HG03354 (cell line): ENCODE results near the gene OGFR.
"Not testable (repeated sequence)": the region's sequence is repeated elsewhere in the genome, so short reads cannot be mapped to it uniquely, and the experiment has no call there.

Source experiments
- ATAC-seq: cut with Tn5 transposase; IDR thresholded peaks from one replicate; pipeline ENCODE4 v1.9.1; 2021; ENCODE audit warnings: mild to moderate bottlenecking; ENCODE audit not compliant: unreplicated experiment, poor library complexity, severe bottlenecking

OGFR gene

DNA sequence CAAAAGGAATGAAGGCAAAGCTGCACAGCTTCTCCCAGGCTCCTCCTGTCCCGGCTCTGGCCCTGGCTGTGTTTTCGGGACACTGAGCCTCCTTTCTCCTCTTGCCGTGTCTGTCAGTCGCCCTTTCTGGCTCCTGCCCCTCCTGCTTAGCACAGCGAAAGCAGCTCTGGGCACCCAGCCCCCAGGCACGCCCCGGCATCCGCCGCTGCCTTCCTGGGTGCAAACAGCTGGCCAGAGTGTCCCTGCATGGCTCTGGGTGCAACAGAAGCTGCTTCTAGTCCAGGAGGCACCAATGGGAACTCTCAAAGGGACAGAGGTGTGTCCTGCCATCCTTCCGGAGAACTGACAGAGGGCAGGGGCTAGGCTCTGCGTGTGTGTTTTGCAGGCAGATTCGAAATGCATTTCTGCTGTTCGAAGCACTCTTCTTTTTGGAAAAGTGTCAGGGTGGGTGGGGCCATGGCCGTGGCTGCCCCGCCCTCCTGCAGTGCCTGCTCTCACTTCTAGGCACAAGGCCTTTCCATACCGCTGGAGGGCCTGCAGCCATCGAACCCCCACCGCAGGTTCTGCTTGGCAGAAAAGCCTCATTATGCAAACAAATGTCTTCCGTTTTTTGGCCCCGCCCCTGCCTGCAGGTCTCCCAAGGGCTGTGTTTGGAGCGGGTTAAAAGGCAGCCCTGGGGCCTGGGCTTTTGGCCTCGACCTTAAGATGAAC lies 27.7 kb downstream of the OGFR start:
- ATAC-seq = no peak

DNA sequence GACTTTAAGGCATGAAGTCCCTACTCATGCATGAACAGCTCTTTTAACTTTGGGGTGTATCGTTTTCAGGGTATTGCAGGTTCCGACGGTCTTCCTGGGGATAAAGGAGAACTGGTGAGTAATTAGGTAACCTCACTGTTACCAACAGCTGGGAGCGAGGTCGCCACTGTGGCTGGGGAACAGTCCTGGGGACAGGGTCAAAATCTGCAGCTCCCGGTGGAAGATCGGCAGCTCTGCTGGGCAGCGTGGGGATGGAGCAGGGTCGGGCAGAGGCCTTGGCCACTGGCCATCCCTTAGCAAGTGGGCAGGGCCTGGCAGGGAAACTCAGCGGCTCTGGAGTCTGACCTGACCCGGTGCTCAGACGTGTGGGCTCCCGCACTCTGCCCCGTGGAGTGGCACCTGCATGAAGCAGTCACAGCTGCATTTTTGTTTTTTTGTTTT lies 28.3 kb downstream of the OGFR start:
- ATAC-seq = no peak

DNA sequence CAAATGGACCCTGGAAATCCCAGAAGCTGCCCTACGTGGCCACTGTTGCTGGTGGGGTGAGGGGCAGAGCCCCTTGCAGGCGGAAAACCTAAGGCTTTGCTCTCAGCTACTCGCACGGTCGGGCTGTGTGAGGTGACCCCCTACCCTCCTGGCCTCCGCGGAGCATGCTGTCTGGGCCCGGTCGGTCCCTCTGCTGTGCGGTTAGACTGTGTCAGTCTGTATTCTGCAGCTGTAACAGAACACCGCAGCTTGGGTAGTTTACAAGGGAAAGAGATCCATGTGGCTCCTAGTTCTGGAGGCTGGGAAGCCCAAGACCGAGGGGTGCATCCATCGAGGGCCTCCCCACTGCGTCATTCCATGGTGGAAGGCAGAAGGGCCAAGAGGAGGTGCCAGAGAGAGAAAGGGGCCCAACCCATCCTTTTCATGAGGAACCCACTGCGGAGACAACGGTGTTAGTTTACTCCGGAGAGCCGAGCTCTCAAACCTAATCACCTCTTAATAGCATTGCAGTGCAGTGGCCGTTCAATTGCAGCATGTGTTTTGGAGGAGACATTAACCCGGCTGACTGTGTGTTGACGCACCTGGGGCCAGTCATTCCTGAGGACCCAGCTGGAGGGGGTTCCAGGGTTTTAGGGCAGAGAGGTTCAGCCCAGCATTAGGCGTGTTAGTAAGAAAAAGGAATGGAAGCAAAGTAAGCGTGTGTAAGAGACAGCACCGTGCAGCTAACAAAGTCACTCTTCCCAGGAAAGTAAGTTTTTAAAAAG lies 30.5 kb downstream of the OGFR start:
- ATAC-seq = no peak

- no peak for ATAC-seq
These were observed 31.6 kb downstream of the OGFR start for GRCh38 chr20:62835931-62836861.

DNA sequence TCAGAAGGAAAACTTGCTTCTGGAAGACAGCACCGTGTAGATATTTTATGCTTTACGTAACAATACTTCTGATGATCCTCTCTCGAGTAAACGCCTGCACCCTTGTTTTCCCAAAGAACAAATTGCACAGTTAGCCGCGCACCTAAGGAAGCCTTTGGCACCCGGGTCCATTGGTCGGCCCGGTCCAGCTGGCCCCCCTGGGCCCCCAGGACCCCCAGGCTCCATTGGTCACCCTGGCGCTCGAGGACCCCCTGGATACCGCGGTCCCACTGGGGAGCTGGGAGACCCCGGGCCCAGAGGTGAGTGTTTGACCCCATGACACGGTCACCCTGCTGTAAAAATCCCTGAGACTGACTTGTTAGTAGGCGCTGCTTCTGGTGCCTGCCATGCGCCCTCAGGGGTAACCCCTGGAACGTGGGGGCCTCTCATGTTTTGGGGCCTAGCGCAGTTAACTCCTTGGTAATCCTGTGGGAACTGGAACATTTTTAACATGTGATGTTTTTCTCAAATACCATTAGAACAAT lies 32.4 kb downstream of the OGFR start:
- no peak for ATAC-seq

GRCh38 chr20:62837790-62838127 lies 33.1 kb downstream of the OGFR start:
- ATAC-seq = peak; percentile 24

GRCh38 chr20:62838128-62838891 lies 33.7 kb downstream of the OGFR start:
- peak; percentile 77 for ATAC-seq

DNA sequence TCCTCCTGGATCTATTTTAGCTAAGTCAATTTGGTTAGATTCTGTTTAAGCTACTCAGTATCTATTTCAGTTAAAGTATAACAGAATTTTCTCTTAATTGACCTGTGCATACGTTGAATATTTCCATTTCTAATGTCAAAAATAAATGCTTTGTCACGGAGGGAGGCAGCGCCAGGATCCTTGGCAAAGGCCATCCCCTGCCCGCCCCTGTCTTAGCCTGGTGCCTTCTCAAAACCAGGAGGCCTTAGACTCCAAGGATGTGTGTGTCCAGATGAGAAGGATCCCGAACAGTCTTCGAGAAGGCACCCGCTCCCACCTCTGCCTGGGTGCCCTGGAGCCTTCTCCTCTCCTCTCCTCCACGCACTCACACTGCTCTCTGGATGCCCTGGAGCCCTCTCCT lies 34.6 kb downstream of the OGFR start:
- no peak for ATAC-seq

DNA sequence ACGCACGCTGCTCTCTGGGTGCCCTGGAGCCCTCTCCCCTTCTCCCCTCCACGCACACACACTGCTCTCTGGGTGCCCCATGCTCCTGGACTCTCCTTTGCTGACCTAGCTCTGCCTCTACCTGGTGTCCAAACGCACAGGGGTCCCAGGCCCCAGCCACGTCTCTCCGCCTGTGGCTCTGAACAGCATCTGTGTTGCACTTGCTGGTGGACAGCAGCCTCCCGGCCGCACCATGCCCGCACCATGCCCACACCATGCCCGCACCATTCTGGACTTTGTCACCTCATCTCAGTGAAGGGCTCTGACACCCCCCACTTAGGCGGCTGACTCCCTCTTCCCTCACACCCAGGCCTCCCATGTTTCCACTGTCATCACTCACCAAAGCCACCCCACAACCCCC lies 35.2 kb downstream of the OGFR start:
- ATAC-seq = no peak

DNA sequence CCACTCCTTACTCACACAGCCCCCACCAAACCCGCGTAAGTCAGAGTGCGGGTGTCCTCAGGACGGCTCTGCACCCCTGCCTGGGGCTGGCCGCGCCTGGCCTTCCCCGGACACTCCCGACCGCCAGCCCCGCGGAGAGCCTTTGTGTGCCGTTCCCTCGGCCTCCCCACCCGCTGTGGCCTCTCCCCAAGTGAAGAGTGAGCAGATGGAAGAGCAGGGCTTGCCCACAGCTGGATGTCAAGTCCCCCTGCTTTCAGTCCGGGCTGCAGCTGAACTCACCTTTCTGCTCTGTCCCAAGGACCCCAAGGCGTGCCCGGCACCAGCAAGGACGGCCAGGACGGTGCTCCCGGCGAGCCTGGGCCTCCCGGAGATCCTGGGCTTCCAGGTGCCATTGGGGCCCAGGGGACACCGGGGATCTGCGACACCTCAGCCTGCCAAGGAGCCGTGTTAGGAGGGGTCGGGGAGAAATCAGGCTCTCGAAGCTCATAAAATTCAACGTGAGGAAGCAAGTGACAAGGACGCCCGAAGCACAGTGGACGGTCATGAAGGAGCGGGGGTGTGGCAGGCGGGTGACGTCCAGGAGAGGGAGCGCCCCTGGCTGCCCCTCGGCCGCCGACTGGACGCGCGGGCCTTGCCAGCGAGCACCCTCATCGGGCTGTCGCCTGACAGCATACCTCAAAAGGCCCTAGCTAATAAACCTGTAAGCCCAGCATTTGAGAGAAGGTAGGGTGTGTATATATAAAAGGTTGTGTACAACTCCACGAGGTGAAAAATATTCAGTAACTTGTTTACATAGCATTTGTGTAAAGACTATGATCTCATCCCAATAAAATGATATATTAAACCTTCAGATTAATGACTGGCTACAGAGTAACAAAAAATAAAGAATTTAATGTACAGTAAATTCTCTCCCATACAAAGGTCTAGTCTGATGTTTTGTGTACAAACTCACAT lies 35.9 kb downstream of the OGFR start:
- no peak for ATAC-seq

- no peak for ATAC-seq
These were observed 37.1 kb downstream of the OGFR start for GRCh38 chr20:62841705-62842212.

GRCh38 chr20:62843656-62844055 lies 39.0 kb downstream of the OGFR start:
- no peak for ATAC-seq

DNA sequence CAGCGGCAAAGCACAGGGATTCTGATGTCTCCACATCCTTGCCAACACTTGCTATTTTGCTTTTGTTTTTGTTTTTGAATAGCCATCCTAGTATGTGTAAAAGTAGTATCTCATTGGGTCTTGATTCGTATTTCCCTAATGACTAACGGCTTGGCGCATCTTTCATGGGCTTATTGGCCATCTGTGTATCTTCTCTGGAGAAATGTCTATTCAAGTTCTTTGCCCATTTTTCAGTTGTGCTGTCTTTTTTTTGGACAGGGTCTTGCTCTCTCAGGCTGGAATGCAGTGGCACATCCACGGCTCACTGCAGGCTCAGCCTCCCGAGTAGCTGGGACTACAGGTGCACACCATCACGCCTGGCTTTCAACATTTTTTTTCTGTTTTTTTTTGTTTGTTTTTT lies 39.5 kb downstream of the OGFR start:
- no peak for ATAC-seq

DNA sequence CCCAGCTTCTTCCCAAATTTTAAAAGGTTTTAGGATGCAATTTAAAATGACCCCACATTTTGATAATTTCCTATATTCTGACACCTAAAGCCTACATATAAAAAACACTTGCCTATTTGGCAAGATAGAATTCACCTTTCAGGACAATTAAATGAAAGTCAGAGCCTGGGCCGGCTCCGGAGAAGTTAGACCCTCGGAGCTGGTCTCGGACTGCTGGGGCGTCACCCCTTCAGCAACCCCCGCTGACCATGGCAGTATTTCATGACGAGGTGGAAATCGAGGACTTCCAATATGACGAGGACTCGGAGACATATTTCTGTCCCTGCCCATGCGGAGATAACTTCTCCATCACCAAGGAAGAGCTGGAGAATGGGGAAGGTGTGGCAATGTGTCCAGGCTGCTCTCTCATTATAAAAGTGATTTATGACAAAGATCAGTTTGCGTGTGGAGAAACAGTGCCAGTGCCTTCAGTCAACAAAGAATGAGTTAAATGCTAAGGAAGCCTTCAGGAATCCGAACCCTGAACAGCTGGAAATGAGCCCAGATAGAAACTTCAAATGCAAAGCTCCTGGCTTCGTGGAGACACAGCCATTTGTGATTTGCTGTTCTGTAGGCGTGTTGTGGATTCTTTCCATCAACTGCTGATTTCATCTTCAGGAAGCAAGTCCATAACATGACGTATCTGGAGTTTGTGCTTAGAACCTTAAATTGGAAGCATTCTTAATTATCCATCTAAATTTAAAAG lies 41.0 kb downstream of the OGFR start:
- ATAC-seq = no peak

DNA sequence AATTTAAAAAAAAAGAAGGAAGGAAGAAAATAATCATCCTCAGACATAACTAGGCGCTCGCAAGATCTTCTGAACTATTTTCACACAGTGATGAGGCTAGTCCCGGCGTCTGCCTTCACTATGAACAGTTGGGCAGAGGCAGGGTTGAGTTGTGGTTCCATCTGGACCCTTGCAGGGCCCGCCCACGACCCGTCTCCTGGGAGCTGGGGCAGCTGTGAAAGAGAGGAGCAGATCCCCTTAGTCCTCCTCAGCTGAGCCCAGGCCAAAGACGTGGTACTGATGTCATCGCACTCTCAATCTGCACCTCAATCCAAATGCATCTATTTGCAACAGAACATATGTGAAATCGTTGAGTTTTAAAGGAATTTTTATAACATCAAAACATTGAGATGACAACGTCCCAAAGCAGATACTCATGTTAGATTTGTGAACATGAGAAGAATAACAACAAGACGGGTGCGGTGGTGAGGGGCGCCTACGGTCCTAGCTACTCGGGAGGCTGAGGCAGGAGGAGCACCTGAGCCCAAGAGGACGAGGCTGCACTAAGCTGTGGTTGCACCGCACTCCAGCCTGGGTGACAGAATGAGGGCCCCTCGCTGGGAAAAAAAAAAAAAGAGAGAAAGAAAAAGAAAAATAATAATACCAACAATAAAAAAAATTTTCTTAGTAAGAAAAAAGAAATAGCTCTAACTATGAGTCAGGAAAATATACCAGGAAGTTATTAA lies 41.7 kb downstream of the OGFR start:
- ATAC-seq = no peak

DNA sequence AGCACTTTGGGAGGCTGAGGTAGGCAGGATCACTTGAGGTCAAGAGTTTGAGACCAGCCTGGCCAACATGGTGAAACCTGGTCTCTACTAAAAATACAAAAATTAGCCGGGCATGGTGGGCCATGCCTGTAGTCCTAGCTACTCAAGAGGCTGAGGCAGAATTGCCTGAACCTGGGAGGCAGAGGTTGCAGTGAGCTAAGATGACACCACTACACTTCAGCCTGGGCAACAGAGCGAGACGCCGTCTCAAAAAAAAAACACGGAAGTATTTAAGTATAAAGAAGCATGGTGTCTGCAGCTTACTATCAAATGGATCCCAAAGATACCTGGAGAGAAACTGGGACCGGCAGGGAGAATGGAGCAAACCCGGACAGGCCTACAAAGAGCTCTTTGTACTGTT lies 44.3 kb downstream of the OGFR start:
- not testable (repeated sequence) for ATAC-seq

- no peak for ATAC-seq
These were observed 44.8 kb downstream of the OGFR start for GRCh38 chr20:62849431-62849830.
